ENCODE data around the gene SLC25A21. TPM values are rescaled to one million over a fixed set of nuclear protein-coding genes. Genes with fewer than 3 reads are reported as not detected.

SLC25A21 gene
- total and polyA plus RNA-seq, 2 experiments from 2014 or later: 10.6 to 12.1 TPM

DNA sequence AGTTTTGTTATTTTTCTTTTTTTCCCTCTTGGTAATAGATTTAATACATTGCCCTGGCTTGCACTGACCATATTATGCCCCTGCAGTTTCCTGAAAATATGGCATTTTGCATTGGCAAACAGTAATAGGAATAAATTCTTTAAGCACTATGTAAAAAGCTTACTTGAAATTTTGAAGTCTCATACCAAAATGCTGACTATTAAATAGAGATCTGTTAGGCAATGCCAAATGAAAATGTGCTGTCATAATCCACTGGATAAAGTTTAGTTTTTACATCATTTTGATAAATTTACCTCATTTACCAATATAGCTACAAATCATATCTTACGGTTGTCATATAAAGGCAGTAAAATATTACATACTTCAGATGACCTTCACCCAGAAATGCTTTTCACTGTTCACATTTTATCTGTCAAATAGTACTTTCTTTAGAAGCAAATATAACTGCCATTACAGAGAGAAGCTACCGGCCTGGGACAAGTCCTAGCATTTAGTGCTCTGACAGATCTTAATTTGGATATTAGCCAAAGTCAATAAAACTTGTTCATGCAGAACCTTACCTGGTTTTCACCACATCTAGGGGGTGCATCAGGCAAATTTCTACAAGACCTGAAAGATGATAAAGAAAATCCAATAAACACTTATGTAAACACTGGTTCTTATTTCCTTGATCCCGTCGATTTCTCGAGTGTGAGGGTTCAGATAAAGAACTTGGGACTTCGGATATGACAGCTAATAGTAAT is 297.8 kb downstream of the SLC25A21 start (continued):
- TF ChIP-seq, protein P1, sequence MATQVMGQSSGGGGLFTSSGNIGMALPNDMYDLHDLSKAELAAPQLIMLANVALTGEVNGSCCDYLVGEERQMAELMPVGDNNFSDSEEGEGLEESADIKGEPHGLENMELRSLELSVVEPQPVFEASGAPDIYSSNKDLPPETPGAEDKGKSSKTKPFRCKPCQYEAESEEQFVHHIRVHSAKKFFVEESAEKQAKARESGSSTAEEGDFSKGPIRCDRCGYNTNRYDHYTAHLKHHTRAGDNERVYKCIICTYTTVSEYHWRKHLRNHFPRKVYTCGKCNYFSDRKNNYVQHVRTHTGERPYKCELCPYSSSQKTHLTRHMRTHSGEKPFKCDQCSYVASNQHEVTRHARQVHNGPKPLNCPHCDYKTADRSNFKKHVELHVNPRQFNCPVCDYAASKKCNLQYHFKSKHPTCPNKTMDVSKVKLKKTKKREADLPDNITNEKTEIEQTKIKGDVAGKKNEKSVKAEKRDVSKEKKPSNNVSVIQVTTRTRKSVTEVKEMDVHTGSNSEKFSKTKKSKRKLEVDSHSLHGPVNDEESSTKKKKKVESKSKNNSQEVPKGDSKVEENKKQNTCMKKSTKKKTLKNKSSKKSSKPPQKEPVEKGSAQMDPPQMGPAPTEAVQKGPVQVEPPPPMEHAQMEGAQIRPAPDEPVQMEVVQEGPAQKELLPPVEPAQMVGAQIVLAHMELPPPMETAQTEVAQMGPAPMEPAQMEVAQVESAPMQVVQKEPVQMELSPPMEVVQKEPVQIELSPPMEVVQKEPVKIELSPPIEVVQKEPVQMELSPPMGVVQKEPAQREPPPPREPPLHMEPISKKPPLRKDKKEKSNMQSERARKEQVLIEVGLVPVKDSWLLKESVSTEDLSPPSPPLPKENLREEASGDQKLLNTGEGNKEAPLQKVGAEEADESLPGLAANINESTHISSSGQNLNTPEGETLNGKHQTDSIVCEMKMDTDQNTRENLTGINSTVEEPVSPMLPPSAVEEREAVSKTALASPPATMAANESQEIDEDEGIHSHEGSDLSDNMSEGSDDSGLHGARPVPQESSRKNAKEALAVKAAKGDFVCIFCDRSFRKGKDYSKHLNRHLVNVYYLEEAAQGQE (IDR thresholded peaks at IDR 0.05; ENCODE audit: unreplicated experiment): no peak
- TF ChIP-seq STAT1 (IDR thresholded peaks at IDR 0.05; ENCODE audit: unreplicated experiment) (no peak), CREB1 (CRISPR knock-in tag; IDR thresholded peaks at IDR 0.05; ENCODE audit: low read depth) (no peak), NANOG (IDR thresholded peaks at IDR 0.05; ENCODE audit: borderline replicate concordance) (no peak), EZH2 (IDR thresholded peaks at IDR 0.05; ENCODE audit: low read depth, unreplicated experiment) (no peak), JUNB (IDR thresholded peaks at IDR 0.05; ENCODE audit: unreplicated experiment) (no peak)
- TF ChIP-seq, protein P2, sequence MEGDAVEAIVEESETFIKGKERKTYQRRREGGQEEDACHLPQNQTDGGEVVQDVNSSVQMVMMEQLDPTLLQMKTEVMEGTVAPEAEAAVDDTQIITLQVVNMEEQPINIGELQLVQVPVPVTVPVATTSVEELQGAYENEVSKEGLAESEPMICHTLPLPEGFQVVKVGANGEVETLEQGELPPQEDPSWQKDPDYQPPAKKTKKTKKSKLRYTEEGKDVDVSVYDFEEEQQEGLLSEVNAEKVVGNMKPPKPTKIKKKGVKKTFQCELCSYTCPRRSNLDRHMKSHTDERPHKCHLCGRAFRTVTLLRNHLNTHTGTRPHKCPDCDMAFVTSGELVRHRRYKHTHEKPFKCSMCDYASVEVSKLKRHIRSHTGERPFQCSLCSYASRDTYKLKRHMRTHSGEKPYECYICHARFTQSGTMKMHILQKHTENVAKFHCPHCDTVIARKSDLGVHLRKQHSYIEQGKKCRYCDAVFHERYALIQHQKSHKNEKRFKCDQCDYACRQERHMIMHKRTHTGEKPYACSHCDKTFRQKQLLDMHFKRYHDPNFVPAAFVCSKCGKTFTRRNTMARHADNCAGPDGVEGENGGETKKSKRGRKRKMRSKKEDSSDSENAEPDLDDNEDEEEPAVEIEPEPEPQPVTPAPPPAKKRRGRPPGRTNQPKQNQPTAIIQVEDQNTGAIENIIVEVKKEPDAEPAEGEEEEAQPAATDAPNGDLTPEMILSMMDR (conservative IDR thresholded peaks at IDR 0.05; ENCODE audit: low read depth in 2 of 2): no peak

GRCh38 chr14:36870776-36871175 is 301.6 kb downstream of the SLC25A21 start:
- no peak overlapping the region for H3K4me2 ChIP-seq
- H3K4me3 Mint-ChIP-seq: no peak overlapping the region
- H3F3A ChIP-seq (replicated peaks; ENCODE audit: low read depth): no peaks in the 10 kb centered on the region
- H3K27me3 ChIP-seq (ENCODE audit: insufficient read depth): no peaks in the 10 kb centered on the region
- H4K20me1 ChIP-seq (replicated peaks; ENCODE audit: insufficient read depth): no peaks in the 10 kb centered on the region
- H3K27ac Mint-ChIP-seq: no peak overlapping the region
- DNase-seq (ENCODE audit: low spot score): no peak
- no peaks in the 10 kb centered on the region for H3K36me3 Mint-ChIP-seq (ENCODE audit: low read depth)
- no peaks in the 10 kb centered on the region for H3K27me3 Mint-ChIP-seq (ENCODE audit: insufficient read depth, low read depth, poor library complexity)
- no peaks in the 10 kb centered on the region for H3K79me2 ChIP-seq (replicated peaks; ENCODE audit: insufficient read depth)
- H3K27ac ChIP-seq (ENCODE audit: low read depth): no peak overlapping the region
- no peak overlapping the region for H2AFZ ChIP-seq
- no peaks in the 10 kb centered on the region for H3K4me1 Mint-ChIP-seq
- H3K9me3 Mint-ChIP-seq: no peaks in the 10 kb centered on the region
- H3K4me3 ChIP-seq: no peak overlapping the region
- H3K4me1 ChIP-seq (ENCODE audit: insufficient read depth): no peaks in the 10 kb centered on the region
- ATAC-seq: no peak
- no peaks in the 10 kb centered on the region for H3K36me3 ChIP-seq (ENCODE audit: insufficient read depth)
- H3K9me2 ChIP-seq (ENCODE audit: insufficient read depth): 0 out of 2 replicates have a peak, but pooled peaks cover 5% of the 10 kb centered on the region
- TF ChIP-seq ZNF331 (CRISPR knock-in tag; IDR thresholded peaks at IDR 0.05; ENCODE audit: low read depth): no peak
- no peak for TF ChIP-seq ETS1 (IDR thresholded peaks at IDR 0.05)
- TF ChIP-seq EZH2phosphoT487 (IDR thresholded peaks at IDR 0.05; ENCODE audit: unreplicated experiment): no peak
- TF ChIP-seq, protein P2 (conservative IDR thresholded peaks at IDR 0.05; ENCODE audit: low read depth in 2 of 2): no peak
- no peak for TF ChIP-seq JUNB (IDR thresholded peaks at IDR 0.05; ENCODE audit: unreplicated experiment)

All from GM23338 (cell line).